Measurements from ENCODE around the gene GPR153. TPM values are rescaled to one million over a fixed set of nuclear protein-coding genes. Genes with fewer than 3 reads are reported as not detected.

The GPR153 gene
- total and polyA plus RNA-seq, 2 donors (not counting 1 experiment from before 2014, with no cell fraction given): 0.04 to 0.20 TPM

- Histone ChIP-seq H3K36me3 (replicated peaks in 1 of 2; ENCODE audit: control extremely low read depth in 1 of 2, control insufficient read depth in 1 of 2, extremely low read depth in 1 of 2, insufficient read depth in 2 of 2, low read length in 1 of 2) (no peaks in the 10 kb centered on the region), H3K9me3 (ENCODE audit: control extremely low read depth in 1 of 3, control insufficient read depth in 2 of 3, insufficient read depth in 1 of 3, low read length in 2 of 3) (no peaks in the 10 kb centered on the region), H3K4me3 (ENCODE audit: control extremely low read depth in 1 of 5, extremely low read depth in 1 of 5, insufficient read depth in 1 of 5, low read depth in 2 of 5, low read length in 4 of 5) (no peak overlapping the region), H4K20me1 (ENCODE audit: control insufficient read depth, insufficient read depth, low read length, poor library complexity, severe bottlenecking) (no peaks in the 10 kb centered on the region), H3K79me2 (ENCODE audit: control insufficient read depth, insufficient read depth, low read length) (no peaks in the 10 kb centered on the region), H3K27me3 (replicated peaks in 1 of 4; ENCODE audit: control extremely low read depth in 1 of 4, control insufficient read depth in 3 of 4, insufficient read depth in 4 of 4, low read length in 3 of 4) (peaks cover 0 to 4% (median 0%) of the 10 kb centered on the region in 4 experiments), H3K4me1 (ENCODE audit: control insufficient read depth in 2 of 2, insufficient read depth in 2 of 2, low read length in 2 of 2) (no peaks in the 10 kb centered on the region), H2AFZ (ENCODE audit: insufficient read depth, low read depth, low read length, poor library complexity, severe bottlenecking) (no peak overlapping the region), H3K4me2 (replicated peaks; ENCODE audit: low read depth, low read length, poor library complexity, severe bottlenecking) (no peak overlapping the region), H3K9ac (ENCODE audit: low read length) (no peak overlapping the region), H3K27ac (ENCODE audit: low read length in 2 of 2) (no peak overlapping the region)
- Mint-ChIP-seq H3K27me3 (no peaks in the 10 kb centered on the region), H3K4me3 (no peak overlapping the region), H3K4me1 (no peaks in the 10 kb centered on the region), H3K9me3 (ENCODE audit: insufficient read depth) (no peaks in the 10 kb centered on the region), H3K27ac (no peak overlapping the region)
- TF ChIP-seq EZH2 (IDR thresholded peaks at IDR 0.05; ENCODE audit: borderline replicate concordance, insufficient read depth, low read depth, low read length, poor library complexity, severe bottlenecking): no peak
- TF ChIP-seq CTCF (IDR thresholded peaks at IDR 0.05): no peak
- WGBS (ENCODE audit: insufficient coverage): 100% methylated on average over 7 of the region's 12 CpGs
- intact Hi-C loops (cut with micrococcal nuclease): no loop called here
- no peak for ATAC-seq (ENCODE audit: low read depth)
- ChIA-PET CTCF (interaction anchor here (0.6 to 1.3 kb wide), 2 partner anchors 17 to 164 kb away, joined by 3 to 4 read pairs; no protein-coding TSS in a partner anchor), POLR2A (no interaction called here)
- no peak for DNase-seq
Observed at GRCh38 chr1:6267686-6268322, 6.9 kb upstream of the GPR153 start.

GRCh38 chr1:6266641-6267040 is 5.7 kb upstream of the GPR153 start:
- Mint-ChIP-seq H3K27me3 (no peaks in the 10 kb centered on the region), H3K4me1 (peaks cover 2% of the 10 kb centered on the region), H3K4me3 (no peak overlapping the region), H3K27ac (no peak overlapping the region), H3K9me3 (ENCODE audit: insufficient read depth) (no peaks in the 10 kb centered on the region)
- Histone ChIP-seq H3K79me2 (ENCODE audit: control insufficient read depth, insufficient read depth, low read length) (no peaks in the 10 kb centered on the region), H3K4me2 (replicated peaks; ENCODE audit: low read depth, low read length, poor library complexity, severe bottlenecking) (no peak overlapping the region), H3K27me3 (replicated peaks in 1 of 4; ENCODE audit: control extremely low read depth in 1 of 4, control insufficient read depth in 3 of 4, insufficient read depth in 4 of 4, low read length in 3 of 4) (peaks cover 0 to 14% (median 1%) of the 10 kb centered on the region in 4 experiments), H2AFZ (ENCODE audit: insufficient read depth, low read depth, low read length, poor library complexity, severe bottlenecking) (no peak overlapping the region), H4K20me1 (ENCODE audit: control insufficient read depth, insufficient read depth, low read length, poor library complexity, severe bottlenecking) (no peaks in the 10 kb centered on the region), H3K36me3 (replicated peaks in 1 of 2; ENCODE audit: control extremely low read depth in 1 of 2, control insufficient read depth in 1 of 2, extremely low read depth in 1 of 2, insufficient read depth in 2 of 2, low read length in 1 of 2) (no peaks in the 10 kb centered on the region), H3K9ac (ENCODE audit: low read length) (no peak overlapping the region), H3K27ac (ENCODE audit: low read length in 2 of 2) (no peak overlapping the region), H3K4me3 (ENCODE audit: control extremely low read depth in 1 of 5, extremely low read depth in 1 of 5, insufficient read depth in 1 of 5, low read depth in 2 of 5, low read length in 4 of 5) (no peak overlapping the region), H3K9me3 (ENCODE audit: control extremely low read depth in 1 of 3, control insufficient read depth in 2 of 3, insufficient read depth in 1 of 3, low read length in 2 of 3) (peaks cover 0 to 3% (median 0%) of the 10 kb centered on the region in 3 donors), H3K4me1 (ENCODE audit: control insufficient read depth in 2 of 2, insufficient read depth in 2 of 2, low read length in 2 of 2) (peaks cover under 1 to 1% of the 10 kb centered on the region in 2 donors)
- ATAC-seq (ENCODE audit: low read depth): no peak
- TF ChIP-seq CTCF (IDR thresholded peaks at IDR 0.05) (no peak), EZH2 (IDR thresholded peaks at IDR 0.05; ENCODE audit: borderline replicate concordance, insufficient read depth, low read depth, low read length, poor library complexity, severe bottlenecking) (no peak)
- no peak for DNase-seq
- POLR2A ChIA-PET: no interaction called here
- CTCF ChIA-PET: interaction anchor here (1.3 kb wide), 1 partner anchor 16 kb away, joined by 4 read pairs; no protein-coding TSS in a partner anchor
- WGBS (ENCODE audit: insufficient coverage): 99% methylated on average over 10 of the region's 11 CpGs
- intact Hi-C loops (cut with micrococcal nuclease): no loop called here
